SK-N-SH (cell line): Measurements from ENCODE around the gene SARS2. TPM values are rescaled to one million over a fixed set of nuclear protein-coding genes. Genes with fewer than 3 reads are reported as not detected.
A peak's percentile ranks its signal among the peaks of the same experiment; 100 is the strongest.

ENCODE experiments used
- CTCF ChIA-PET: fragments of 300-600, 350-600 bp; formaldehyde crosslinking; extraction: SDS; loops from one replicate; lab custom pipeline; 2021; lab: Yijun Ruan, JAX
- POLR2A ChIA-PET: fragments of 350-600 bp; sonication (Branson Sonifier 250); formaldehyde crosslinking; extraction: SDS; loops from one replicate; lab custom pipeline; 2020; ENCODE audit warnings: antibody characterized with exemption, inconsistent platforms; lab: Yijun Ruan, JAX
- DNase-seq: peaks from one replicate; pipeline ENCODE4 v3.0.0; 2012
- H2AFZ ChIP-seq: fragments of 200-600 bp; sonication (generic); 2 replicates; pipeline ENCODE4 v1.8.1; 2016; ENCODE audit warnings: antibody characterized with exemption, mild to moderate bottlenecking, low read depth
- H3F3A ChIP-seq: fragments of 200-600 bp; sonication (generic); replicated peaks from 2 replicates; pipeline ENCODE3; 2016; ENCODE audit warnings: antibody characterized with exemption, mild to moderate bottlenecking; ENCODE audit not compliant: insufficient read depth
- H3K27ac ChIP-seq, 2 experiments: fragments of 200-500 bp in 1 of 2; fragments of 200-600 bp in 1 of 2; sonication (Bioruptor generic) in 1 of 2; sonication (generic), shearing (Covaris generic) in 1 of 2; 2 replicates each; pipeline versions ENCODE4 v1.5.1 to v1.6.1; 2014 to 2016; ENCODE audit warnings: low read depth in 2 of 2, inconsistent platforms in 1 of 2, low read length in 1 of 2, mild to moderate bottlenecking in 1 of 2, mixed read lengths in 1 of 2
- H3K27me3 ChIP-seq: fragments of 200-600 bp; sonication (generic), shearing (Covaris generic); 2 replicates; pipeline ENCODE4 v1.6.1; 2016; ENCODE audit warnings: mixed run types; ENCODE audit not compliant: insufficient read depth
- H3K36me3 ChIP-seq, 2 experiments: fragments of 200-500 bp in 1 of 2; fragments of 200-600 bp in 1 of 2; sonication (Bioruptor generic) in 1 of 2; sonication (generic) in 1 of 2; replicated peaks in 1 of 2; 2 replicates each; pipeline versions ENCODE3 to v1.5.1; 2014 to 2016; ENCODE audit warnings: low read length in 1 of 2, mild to moderate bottlenecking in 1 of 2; ENCODE audit not compliant: insufficient read depth in 2 of 2, control insufficient read depth in 1 of 2
- H3K4me1 ChIP-seq, 2 experiments: fragments of 200-500 bp in 1 of 2; fragments of 200-600 bp in 1 of 2; sonication (Bioruptor generic) in 1 of 2; sonication (generic), shearing (Covaris generic) in 1 of 2; 2 replicates each; pipeline versions ENCODE4 v1.5.1 to v1.6.1; 2014 to 2016; ENCODE audit warnings: low read depth in 1 of 2, low read length in 1 of 2, mixed run types in 1 of 2; ENCODE audit not compliant: insufficient read depth in 2 of 2, control insufficient read depth in 1 of 2
- H3K4me2 ChIP-seq: fragments of 200-600 bp; sonication (generic), shearing (Covaris generic); 2 replicates; pipeline ENCODE4 v1.6.1; 2017; ENCODE audit warnings: mixed run types
- H3K4me3 ChIP-seq, 2 experiments: fragments of 200-500 bp in 1 of 2; fragments of 200-600 bp in 1 of 2; sonication (Bioruptor generic) in 1 of 2; sonication (generic), shearing (Covaris generic) in 1 of 2; 2 replicates each; pipeline versions ENCODE4 v1.5.1 to v1.8.1; 2014 to 2016; ENCODE audit warnings: low read depth in 2 of 2, inconsistent platforms in 1 of 2, low read length in 1 of 2, mild to moderate bottlenecking in 1 of 2, mixed read lengths in 1 of 2, moderate library complexity in 1 of 2
- H3K79me2 ChIP-seq: fragments of 200-600 bp; sonication (generic); 2 replicates; pipeline ENCODE4 v1.8.1; 2017; ENCODE audit warnings: mild to moderate bottlenecking; ENCODE audit not compliant: insufficient read depth
- H3K9ac ChIP-seq: fragments of 200-600 bp; sonication (generic); 2 replicates; pipeline ENCODE4 v1.6.1; 2017; ENCODE audit warnings: mixed run types
- H3K9me2 ChIP-seq: fragments of 200-600 bp; sonication (generic); 2 replicates; pipeline ENCODE4 v1.6.1; 2017; ENCODE audit warnings: mixed run types
- H3K9me3 ChIP-seq: fragments of 200-600 bp; sonication (generic); 2 replicates; pipeline ENCODE4 v1.6.1; 2017; ENCODE audit warnings: mixed run types, mild to moderate bottlenecking, moderate library complexity
- H4K20me1 ChIP-seq: fragments of 200-600 bp; sonication (generic); 2 replicates; pipeline ENCODE4 v1.6.1; 2017; ENCODE audit warnings: mild to moderate bottlenecking, mixed run types; ENCODE audit not compliant: insufficient read depth
- CHD2 ChIP-seq: fragments of 150-350 bp; IDR thresholded peaks from 2 replicates; pipeline ENCODE4 v1.6.1; 2018; ENCODE audit warnings: low read length; ENCODE audit not compliant: partially characterized antibody
- ELF1 ChIP-seq: IDR thresholded peaks from 2 replicates; pipeline ENCODE4 v1.4.0; 2012
- EZH2phosphoT487 ChIP-seq: fragments of 200-600 bp; sonication (generic); IDR thresholded peaks from 2 replicates; pipeline ENCODE4 v1.6.1; 2017; ENCODE audit warnings: low read depth, mixed run types, mild to moderate bottlenecking, antibody characterized with exemption, moderate library complexity, borderline replicate concordance
- FOSL2 ChIP-seq: IDR thresholded peaks from 2 replicates; pipeline ENCODE4 v1.4.0; 2012; ENCODE audit warnings: low read depth, mild to moderate bottlenecking, moderate library complexity, borderline replicate concordance
- FOXJ3 ChIP-seq: sonication (generic); formaldehyde crosslinking; IDR thresholded peaks from 2 replicates; pipeline ENCODE4 v1.5.1; 2020; ENCODE audit warnings: mild to moderate bottlenecking, missing genetic modification reagents
- GATA2 ChIP-seq: sonication (generic); formaldehyde crosslinking; IDR thresholded peaks from 2 replicates; pipeline ENCODE4 v1.5.0; 2020; ENCODE audit warnings: mild to moderate bottlenecking, missing genetic modification reagents
- JUND ChIP-seq: IDR thresholded peaks from 2 replicates; pipeline ENCODE4 v1.4.0; 2012
- NRF1 ChIP-seq: IDR thresholded peaks from 2 replicates; pipeline ENCODE4 v1.6.1; 2012; ENCODE audit warnings: low read depth, mild to moderate bottlenecking, low read length
- RCOR1 ChIP-seq: fragments of 150-350 bp; IDR thresholded peaks from 2 replicates; pipeline ENCODE4 v1.6.1; 2017; ENCODE audit warnings: antibody characterized with exemption, low read length
- SIN3A ChIP-seq: IDR thresholded peaks from 2 replicates; pipeline ENCODE4 v1.6.1; 2012; ENCODE audit warnings: low read depth, mild to moderate bottlenecking, low read length, moderate library complexity, borderline replicate concordance
- SMC3 ChIP-seq: IDR thresholded peaks from 2 replicates; pipeline ENCODE4 v1.6.1; 2012; ENCODE audit warnings: low read depth, low read length, improper control_type of control experiment
- TAF1 ChIP-seq: IDR thresholded peaks from 2 replicates; pipeline ENCODE4 v1.6.1; 2012; ENCODE audit warnings: low read depth, mild to moderate bottlenecking, low read length, moderate library complexity, borderline replicate concordance
- TCF12 ChIP-seq: IDR thresholded peaks from 2 replicates; pipeline ENCODE4 v1.4.0; 2012
- TEAD4 ChIP-seq: IDR thresholded peaks from 2 replicates; pipeline ENCODE4 v1.4.0; 2012; ENCODE audit warnings: mild to moderate bottlenecking, borderline replicate concordance; ENCODE audit not compliant: insufficient read depth
- YY1 ChIP-seq: IDR thresholded peaks from 2 replicates; pipeline ENCODE4 v1.4.0; 2012; ENCODE audit warnings: low read depth, mild to moderate bottlenecking
- WGBS: methylation state at CpG from one replicate; pipeline ENCODE4 v1.1.6; 2017; ENCODE audit warnings: low lambda C conversion rate; 5-methylcytosine and 5-hydroxymethylcytosine counted together
- polyA plus RNA-seq, 3 experiments: library from polyadenylated mRNA; depleted of rRNA; stranded (reverse); fragments of >200 nt; gene quantifications; 2 replicates each; pipeline ENCODE4 v1.2.3, GENCODE V29; 2012
- TF ChIP-seq, protein P1 (sequence below): fragments of 150-350 bp; IDR thresholded peaks from 2 replicates; pipeline ENCODE4 v1.6.1; 2017; ENCODE audit warnings: antibody characterized with exemption, low read length, low read depth, borderline replicate concordance
- TF ChIP-seq, protein P2 (sequence below): IDR thresholded peaks from 2 replicates; pipeline ENCODE4; 2012
- TF ChIP-seq, protein P3 (sequence below): fragments of 200-600 bp; sonication (generic); IDR thresholded peaks from 2 replicates; pipeline ENCODE4 v1.6.1; 2017; ENCODE audit warnings: antibody characterized with exemption, mild to moderate bottlenecking, moderate library complexity
- TF ChIP-seq, protein P4 (sequence below): fragments of 150-350 bp; IDR thresholded peaks from 2 replicates; pipeline ENCODE4 v1.6.1; 2016; ENCODE audit warnings: mild to moderate bottlenecking, low read depth, low read length

Gene SARS2
- polyA plus RNA-seq, 1 of the 3 experiments (the other 2 are of a cell fraction), result 36.5 TPM

DNA sequence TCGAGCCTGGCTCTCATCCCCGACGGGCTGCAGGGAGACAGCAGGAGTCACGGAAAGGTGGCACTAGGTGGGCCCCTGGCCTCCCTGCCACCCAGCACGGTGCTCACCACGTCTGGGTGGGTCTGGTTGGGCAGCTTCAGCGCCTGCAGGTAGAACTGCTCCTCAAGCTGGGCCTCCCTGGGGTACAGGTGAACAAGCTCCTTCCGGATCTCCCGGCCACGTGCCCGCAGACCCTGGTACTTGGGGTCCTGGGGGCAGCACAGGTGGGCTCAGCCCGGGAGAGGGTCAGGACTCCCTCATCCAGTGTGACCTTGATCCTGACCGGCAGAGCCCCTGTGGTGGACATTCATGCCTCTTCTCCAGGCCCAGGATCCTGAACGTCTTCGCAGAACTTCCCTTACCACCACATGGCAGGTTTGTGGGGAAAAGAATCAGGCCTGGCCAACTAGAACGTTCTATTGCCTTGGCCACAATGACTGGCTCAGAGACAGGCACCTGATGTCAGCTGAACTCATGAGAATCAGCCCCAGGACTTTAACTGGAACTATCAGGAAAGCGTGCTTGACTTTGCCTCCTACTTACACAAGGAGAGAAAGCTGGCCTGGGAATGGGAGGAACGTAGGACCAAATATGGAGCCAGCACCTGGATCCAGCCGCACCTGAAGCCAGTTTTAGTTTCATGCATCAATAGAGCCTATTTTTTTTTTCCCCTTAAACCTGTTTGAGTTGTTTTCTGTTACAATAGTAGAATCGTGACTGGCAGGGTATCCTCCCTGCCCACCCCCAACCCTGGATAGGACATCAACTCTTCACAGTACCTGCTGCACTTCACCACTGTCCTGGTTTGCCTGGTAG is 8.9 kb downstream of the SARS2 start:
- Histone ChIP-seq H3K36me3 (peaks cover 4 to 17% of the 10 kb centered on the region in 2 experiments), H3K4me1 (peaks cover 0 to 10% of the 10 kb centered on the region in 2 experiments; a peak in 1 of 4 replicates), H3K4me2 (no peak overlapping the region), H3K9me3 (no peaks in the 10 kb centered on the region), H4K20me1 (no peaks in the 10 kb centered on the region), H3K9me2 (no peaks in the 10 kb centered on the region), H2AFZ (no peak overlapping the region), H3K27me3 (no peaks in the 10 kb centered on the region), H3K9ac (no peak overlapping the region), H3K79me2 (no peaks in the 10 kb centered on the region), H3K4me3 (no peak overlapping the region), H3K27ac (no peak overlapping the region), H3F3A (no peaks in the 10 kb centered on the region)
- TF ChIP-seq TAF1, result no peak
- no peak for TF ChIP-seq RCOR1
- no peak for TF ChIP-seq GATA2 (CRISPR knock-in tag)
- TF ChIP-seq SIN3A, result no peak
- TF ChIP-seq, protein P1, sequence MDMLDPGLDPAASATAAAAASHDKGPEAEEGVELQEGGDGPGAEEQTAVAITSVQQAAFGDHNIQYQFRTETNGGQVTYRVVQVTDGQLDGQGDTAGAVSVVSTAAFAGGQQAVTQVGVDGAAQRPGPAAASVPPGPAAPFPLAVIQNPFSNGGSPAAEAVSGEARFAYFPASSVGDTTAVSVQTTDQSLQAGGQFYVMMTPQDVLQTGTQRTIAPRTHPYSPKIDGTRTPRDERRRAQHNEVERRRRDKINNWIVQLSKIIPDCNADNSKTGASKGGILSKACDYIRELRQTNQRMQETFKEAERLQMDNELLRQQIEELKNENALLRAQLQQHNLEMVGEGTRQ, result no peak
- TF ChIP-seq SMC3, result no peak
- TF ChIP-seq TEAD4, result no peak
- TF ChIP-seq ELF1, result no peak
- TF ChIP-seq, protein P2, sequence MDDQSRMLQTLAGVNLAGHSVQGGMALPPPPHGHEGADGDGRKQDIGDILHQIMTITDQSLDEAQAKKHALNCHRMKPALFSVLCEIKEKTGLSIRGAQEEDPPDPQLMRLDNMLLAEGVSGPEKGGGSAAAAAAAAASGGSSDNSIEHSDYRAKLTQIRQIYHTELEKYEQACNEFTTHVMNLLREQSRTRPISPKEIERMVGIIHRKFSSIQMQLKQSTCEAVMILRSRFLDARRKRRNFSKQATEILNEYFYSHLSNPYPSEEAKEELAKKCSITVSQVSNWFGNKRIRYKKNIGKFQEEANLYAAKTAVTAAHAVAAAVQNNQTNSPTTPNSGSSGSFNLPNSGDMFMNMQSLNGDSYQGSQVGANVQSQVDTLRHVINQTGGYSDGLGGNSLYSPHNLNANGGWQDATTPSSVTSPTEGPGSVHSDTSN, result no peak
- TF ChIP-seq FOSL2, result no peak
- TF ChIP-seq EZH2phosphoT487, result no peak
- TF ChIP-seq YY1, result no peak
- CTCF ChIA-PET, result interaction anchor here (0.6 kb wide), 1 partner anchor 188 kb away, joined by 3 read pairs; no protein-coding TSS in a partner anchor
- no peak for DNase-seq
- POLR2A ChIA-PET, result interaction anchor here (0.6 to 0.9 kb wide), 2 partner anchors 42 to 188 kb away, joined by 3 read pairs; no protein-coding TSS in a partner anchor
- WGBS, result 97% methylated on average over 14 of the region's 20 CpGs

DNA sequence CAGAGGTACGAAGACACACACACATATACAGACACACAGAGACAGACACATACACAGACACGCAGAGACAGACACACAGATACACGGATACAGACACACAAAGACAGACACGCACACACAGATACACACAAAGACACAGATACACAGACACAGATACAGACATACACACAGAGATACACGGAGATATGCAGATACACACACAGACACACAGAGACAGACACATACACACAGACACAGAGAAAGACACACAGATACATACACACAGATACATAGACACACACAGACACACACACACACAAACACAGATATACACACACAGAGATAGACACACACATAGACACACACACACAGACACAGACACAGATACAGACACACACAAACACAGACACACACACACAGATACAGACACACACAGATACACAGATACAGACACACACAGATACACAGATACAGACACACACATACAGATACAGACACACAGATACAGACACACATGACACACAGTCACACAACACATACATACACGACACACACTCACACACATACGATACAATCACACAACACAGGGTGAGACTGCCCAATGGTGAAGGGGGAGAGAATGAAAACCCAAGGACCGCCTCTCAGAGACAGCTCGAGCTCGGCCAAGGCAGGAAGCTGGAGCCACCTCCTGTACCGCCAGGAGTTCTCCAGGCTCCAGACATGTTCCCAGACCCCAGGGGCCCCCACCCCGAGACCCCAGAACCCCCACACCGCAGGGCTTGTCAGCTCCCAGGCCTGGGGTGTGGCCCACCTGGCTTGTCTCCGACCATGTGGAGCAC is 9.8 kb downstream of the SARS2 start:
- H3K4me3 ChIP-seq, result no peak overlapping the region
- no peaks in the 10 kb centered on the region for H3K79me2 ChIP-seq
- no peak overlapping the region for H3K27ac ChIP-seq
- no peak overlapping the region for H3K9ac ChIP-seq
- peaks cover 0 to 10% of the 10 kb centered on the region in 2 experiments; a peak in 1 of 4 replicates for H3K4me1 ChIP-seq
- DNase-seq, result peak; percentile 19
- no peak overlapping the region for H2AFZ ChIP-seq
- no peaks in the 10 kb centered on the region for H3K27me3 ChIP-seq
- no peaks in the 10 kb centered on the region for H3K9me3 ChIP-seq
- no peak overlapping the region for H3K4me2 ChIP-seq
- H3K9me2 ChIP-seq, result no peaks in the 10 kb centered on the region
- ChIA-PET CTCF (no interaction called here), POLR2A (interaction anchor here (0.6 to 0.9 kb wide), 2 partner anchors 42 to 188 kb away, joined by 3 read pairs; no protein-coding TSS in a partner anchor)
- 83% methylated on average over 14 of the region's 14 CpGs for WGBS
- no peaks in the 10 kb centered on the region for H3F3A ChIP-seq
- no peaks in the 10 kb centered on the region for H4K20me1 ChIP-seq
- peaks cover 4 to 17% of the 10 kb centered on the region in 2 experiments for H3K36me3 ChIP-seq
- TF ChIP-seq JUND (no peak), CHD2 (no peak), TCF12 (no peak), NRF1 (no peak), FOXJ3 (CRISPR knock-in tag) (no peak), FOSL2 (no peak), GATA2 (CRISPR knock-in tag) (no peak)
- TF ChIP-seq, protein P1, result no peak
- TF ChIP-seq, protein P3, sequence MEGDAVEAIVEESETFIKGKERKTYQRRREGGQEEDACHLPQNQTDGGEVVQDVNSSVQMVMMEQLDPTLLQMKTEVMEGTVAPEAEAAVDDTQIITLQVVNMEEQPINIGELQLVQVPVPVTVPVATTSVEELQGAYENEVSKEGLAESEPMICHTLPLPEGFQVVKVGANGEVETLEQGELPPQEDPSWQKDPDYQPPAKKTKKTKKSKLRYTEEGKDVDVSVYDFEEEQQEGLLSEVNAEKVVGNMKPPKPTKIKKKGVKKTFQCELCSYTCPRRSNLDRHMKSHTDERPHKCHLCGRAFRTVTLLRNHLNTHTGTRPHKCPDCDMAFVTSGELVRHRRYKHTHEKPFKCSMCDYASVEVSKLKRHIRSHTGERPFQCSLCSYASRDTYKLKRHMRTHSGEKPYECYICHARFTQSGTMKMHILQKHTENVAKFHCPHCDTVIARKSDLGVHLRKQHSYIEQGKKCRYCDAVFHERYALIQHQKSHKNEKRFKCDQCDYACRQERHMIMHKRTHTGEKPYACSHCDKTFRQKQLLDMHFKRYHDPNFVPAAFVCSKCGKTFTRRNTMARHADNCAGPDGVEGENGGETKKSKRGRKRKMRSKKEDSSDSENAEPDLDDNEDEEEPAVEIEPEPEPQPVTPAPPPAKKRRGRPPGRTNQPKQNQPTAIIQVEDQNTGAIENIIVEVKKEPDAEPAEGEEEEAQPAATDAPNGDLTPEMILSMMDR, result no peak
- TF ChIP-seq, protein P4, sequence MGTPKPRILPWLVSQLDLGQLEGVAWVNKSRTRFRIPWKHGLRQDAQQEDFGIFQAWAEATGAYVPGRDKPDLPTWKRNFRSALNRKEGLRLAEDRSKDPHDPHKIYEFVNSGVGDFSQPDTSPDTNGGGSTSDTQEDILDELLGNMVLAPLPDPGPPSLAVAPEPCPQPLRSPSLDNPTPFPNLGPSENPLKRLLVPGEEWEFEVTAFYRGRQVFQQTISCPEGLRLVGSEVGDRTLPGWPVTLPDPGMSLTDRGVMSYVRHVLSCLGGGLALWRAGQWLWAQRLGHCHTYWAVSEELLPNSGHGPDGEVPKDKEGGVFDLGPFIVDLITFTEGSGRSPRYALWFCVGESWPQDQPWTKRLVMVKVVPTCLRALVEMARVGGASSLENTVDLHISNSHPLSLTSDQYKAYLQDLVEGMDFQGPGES, result no peak
